IMR-90 (cell line): ENCODE measurements around the gene PPP6R3. TPM values are rescaled to one million over a fixed set of nuclear protein-coding genes. Genes with fewer than 3 reads are reported as not detected.
A peak's percentile ranks its signal among the peaks of the same experiment; 100 is the strongest.

Experiments
- ATAC-seq: fragments of 200-7000 bp; cut with Tn5 transposase; 2 replicates; pipeline ENCODE4 v1.9.1; 2020; ENCODE audit warnings: low read depth, mild to moderate bottlenecking, moderate library complexity
- BruUV-seq: library from RNA; stranded (reverse); fragments of 400-500 nt; replicated peaks from 2 replicates; lab custom pipeline; 2021; lab: Mats Ljungman, UMichigan
- CTCF ChIA-PET: fragments of 300-600 bp; formaldehyde crosslinking; extraction: SDS; loops from one replicate; lab custom pipeline; 2021; ENCODE audit warnings: antibody characterized with exemption; lab: Yijun Ruan, JAX
- POLR2A ChIA-PET: fragments of 300-600 bp; sonication (Branson Sonifier 250); formaldehyde crosslinking; loops from one replicate; lab custom pipeline; 2022; ENCODE audit warnings: antibody characterized with exemption; ENCODE audit not compliant: unreplicated experiment; lab: Charles Lee
- DNase-seq: peaks from one replicate; pipeline ENCODE4 v3.0.0; 2013
- H2AFZ ChIP-seq: replicated peaks from 2 replicates; pipeline ENCODE3; 2013; ENCODE audit warnings: low read length, mild to moderate bottlenecking; ENCODE audit not compliant: poor library complexity
- H2AK5ac ChIP-seq: 2 replicates; pipeline ENCODE4 v1.6.1; 2013; ENCODE audit warnings: low read depth, low read length, inconsistent platforms
- H2AK9ac ChIP-seq: replicated peaks from 2 replicates; pipeline ENCODE3; 2013; ENCODE audit warnings: mild to moderate bottlenecking, low read depth, low read length, moderate library complexity; ENCODE audit not compliant: poor library complexity
- H2BK120ac ChIP-seq: 2 replicates; pipeline ENCODE4 v1.6.1; 2013; ENCODE audit warnings: low read depth, low read length, inconsistent platforms
- H2BK15ac ChIP-seq: 3 replicates; pipeline ENCODE4 v1.6.1; 2013; ENCODE audit warnings: low read depth, low read length, inconsistent platforms
- H2BK20ac ChIP-seq: 2 replicates; pipeline ENCODE4 v1.6.1; 2013; ENCODE audit warnings: low read depth, mild to moderate bottlenecking, inconsistent platforms, low read length, moderate library complexity
- H2BK5ac ChIP-seq: 2 replicates; pipeline ENCODE4 v1.6.1; 2013; ENCODE audit warnings: mild to moderate bottlenecking, low read depth, low read length, inconsistent platforms; ENCODE audit not compliant: poor library complexity, severe bottlenecking
- H3K14ac ChIP-seq: replicated peaks from 2 replicates; pipeline ENCODE4 v1.6.1; 2013; ENCODE audit warnings: low read depth, low read length, inconsistent platforms
- H3K18ac ChIP-seq: 2 replicates; pipeline ENCODE4 v1.6.1; 2013; ENCODE audit warnings: low read depth, low read length, control low read depth
- H3K23ac ChIP-seq: 2 replicates; pipeline ENCODE4 v1.6.1; 2013; ENCODE audit warnings: low read depth, low read length, inconsistent platforms
- H3K27ac ChIP-seq: 2 replicates; pipeline ENCODE4 v1.5.1; 2013; ENCODE audit warnings: mild to moderate bottlenecking, control low read depth, low read length; ENCODE audit not compliant: insufficient read depth
- H3K27me3 ChIP-seq: 2 replicates; pipeline ENCODE4 v1.6.1; 2013; ENCODE audit warnings: low read length; ENCODE audit not compliant: control insufficient read depth, insufficient read depth
- H3K36me3 ChIP-seq: 2 replicates; pipeline ENCODE4 v1.6.1; 2013; ENCODE audit warnings: low read length, mixed read lengths; ENCODE audit not compliant: control insufficient read depth, insufficient read depth
- H3K4ac ChIP-seq: 2 replicates; pipeline ENCODE4 v1.6.1; 2013; ENCODE audit warnings: low read depth, low read length, inconsistent platforms
- H3K4me1 ChIP-seq: 2 replicates; pipeline ENCODE4 v1.6.1; 2013; ENCODE audit warnings: low read length, mixed read lengths; ENCODE audit not compliant: control insufficient read depth, insufficient read depth
- H3K4me2 ChIP-seq: 2 replicates; pipeline ENCODE4 v1.6.1; 2013; ENCODE audit warnings: low read depth, mild to moderate bottlenecking, control low read depth, low read length, moderate library complexity
- H3K4me3 ChIP-seq: 2 replicates; pipeline ENCODE4 v1.5.1; 2013; ENCODE audit warnings: low read depth, mild to moderate bottlenecking, control low read depth, low read length, moderate library complexity; ENCODE audit not compliant: insufficient read depth
- H3K56ac ChIP-seq: 2 replicates; pipeline ENCODE4 v1.6.1; 2013; ENCODE audit warnings: low read length, inconsistent platforms; ENCODE audit not compliant: insufficient read depth; ENCODE audit errors: extremely low read depth
- H3K79me1 ChIP-seq, 2 experiments: 2 replicates each; pipeline ENCODE4 v1.6.1; 2013; ENCODE audit warnings: low read length in 2 of 2, inconsistent platforms in 1 of 2, low read depth in 1 of 2
- H3K9ac ChIP-seq: 2 replicates; pipeline ENCODE4 v1.6.1; 2013; ENCODE audit warnings: low read depth, low read length, control low read depth
- H3K9me1 ChIP-seq: 2 replicates; pipeline ENCODE4 v1.6.1; 2013; ENCODE audit warnings: low read length, inconsistent platforms; ENCODE audit not compliant: insufficient read depth
- H3K9me3 ChIP-seq: 2 replicates; pipeline ENCODE4 v1.6.1; 2013; ENCODE audit warnings: low read length; ENCODE audit not compliant: control insufficient read depth, insufficient read depth
- H4K20me1 ChIP-seq: 2 replicates; pipeline ENCODE4 v1.6.1; 2013; ENCODE audit warnings: low read length, inconsistent platforms; ENCODE audit not compliant: insufficient read depth
- H4K5ac ChIP-seq: 2 replicates; pipeline ENCODE4 v1.6.1; 2013; ENCODE audit warnings: mild to moderate bottlenecking, low read depth, low read length, control low read depth
- H4K8ac ChIP-seq, 2 experiments: 2 replicates each; pipeline ENCODE4 v1.6.1; 2013; ENCODE audit warnings: low read depth in 2 of 2, low read length in 2 of 2, control low read depth in 1 of 2, inconsistent platforms in 1 of 2
- H4K91ac ChIP-seq: 2 replicates; pipeline ENCODE4 v1.6.1; 2013; ENCODE audit warnings: low read depth, low read length, inconsistent platforms; ENCODE audit not compliant: insufficient read depth
- CEBPB ChIP-seq: IDR thresholded peaks from 2 replicates; pipeline ENCODE4 v1.6.1; 2012; ENCODE audit warnings: low read depth, low read length, improper control_type of control experiment
- CHD1 ChIP-seq: IDR thresholded peaks from 2 replicates; pipeline ENCODE4 v1.6.1; 2012; ENCODE audit warnings: low read depth, low read length, improper control_type of control experiment
- CTCF ChIP-seq: conservative IDR thresholded peaks from 2 replicates; pipeline ENCODE4 v1.5.1; 2012; ENCODE audit warnings: mild to moderate bottlenecking, low read depth, low read length, improper control_type of control experiment
- FOS ChIP-seq: fragments of 150-350 bp; IDR thresholded peaks from 2 replicates; pipeline ENCODE4 v1.6.1; 2016; ENCODE audit warnings: low read depth, low read length
- MAFK ChIP-seq: IDR thresholded peaks from 2 replicates; pipeline ENCODE4 v1.6.1; 2012; ENCODE audit warnings: low read depth, low read length, improper control_type of control experiment
- MAZ ChIP-seq: IDR thresholded peaks from 2 replicates; pipeline ENCODE4 v1.6.1; 2012; ENCODE audit warnings: low read depth, mild to moderate bottlenecking, low read length, improper control_type of control experiment, moderate library complexity, borderline replicate concordance
- MXI1 ChIP-seq: IDR thresholded peaks from 2 replicates; pipeline ENCODE4 v1.6.1; 2012; ENCODE audit warnings: low read depth, mild to moderate bottlenecking, low read length, moderate library complexity, borderline replicate concordance
- NFE2L2 ChIP-seq: fragments of 150-350 bp; IDR thresholded peaks from 2 replicates; pipeline ENCODE4 v1.6.1; 2016; ENCODE audit warnings: low read depth, mild to moderate bottlenecking, low read length
- POLR2A ChIP-seq: IDR thresholded peaks from 2 replicates; pipeline ENCODE4 v1.6.1; 2012; ENCODE audit warnings: mild to moderate bottlenecking, low read depth, low read length
- RAD21 ChIP-seq: IDR thresholded peaks from 2 replicates; pipeline ENCODE4 v1.6.1; 2012; ENCODE audit warnings: low read length, improper control_type of control experiment
- RCOR1 ChIP-seq: IDR thresholded peaks from 2 replicates; pipeline ENCODE4 v1.6.1; 2012; ENCODE audit warnings: mild to moderate bottlenecking, low read length, improper control_type of control experiment; ENCODE audit not compliant: insufficient replicate concordance
- RFX5 ChIP-seq: IDR thresholded peaks from 2 replicates; pipeline ENCODE4 v1.8.0; 2012; ENCODE audit warnings: low read depth, mild to moderate bottlenecking, low read length, moderate library complexity
- SMC3 ChIP-seq: fragments of 150-350 bp; IDR thresholded peaks from 2 replicates; pipeline ENCODE4 v1.6.1; 2016; ENCODE audit warnings: low read depth, mild to moderate bottlenecking, antibody characterized with exemption, low read length, moderate library complexity
- WGBS, 2 experiments: methylation state at CpG; one replicate each; pipeline versions ENCODE4 v1.1.5 to v1.1.7; 2013; ENCODE audit warnings: missing lambda C conversion rate in 2 of 2; ENCODE audit not compliant: insufficient read length in 1 of 2; ENCODE audit errors: extremely low coverage in 2 of 2; 5-methylcytosine and 5-hydroxymethylcytosine counted together
- dilution Hi-C: fragments of 300-500 bp; cut with HindIII; formaldehyde crosslinking; loops from one replicate; pipeline ENCODE4 v1.14.3; 2018; ENCODE audit warnings: low sequenced_read_pairs; ENCODE audit not compliant: unreplicated experiment
- in situ Hi-C: fragments of 300-500 bp; cut with MboI; formaldehyde crosslinking; loops from 3 replicates; pipeline ENCODE4 v1.14.3; 2019; ENCODE audit warnings: low sequenced_read_pairs, inconsistent platforms, mixed read lengths
- intact Hi-C: fragments of 100-400 bp; cut with micrococcal nuclease; formaldehyde crosslinking; loops from 2 replicates; pipeline ENCODE4 v1.10.0; 2022
- polyA plus RNA-seq, 3 experiments: library from polyadenylated mRNA; depleted of rRNA; stranded (reverse); fragments of >200 nt; gene quantifications; 2 replicates each; pipeline ENCODE4 v1.2.3, GENCODE V29; 2012; ENCODE audit warnings: low replicate concordance in 1 of 3
- total RNA-seq: library from RNA; depleted of rRNA; stranded (reverse); fragments of >200 nt; gene quantifications from 2 replicates; pipeline ENCODE4 v1.2.3, GENCODE V29; 2012
- TF ChIP-seq, protein P1 (sequence below): fragments of 150-350 bp; IDR thresholded peaks from 2 replicates; pipeline ENCODE4 v1.6.1; 2017; ENCODE audit warnings: mild to moderate bottlenecking, antibody characterized with exemption, low read length, low read depth
- TF ChIP-seq, protein P2 (sequence below): fragments of 150-350 bp; IDR thresholded peaks from 2 replicates; pipeline ENCODE4 v1.6.1; 2016; ENCODE audit warnings: low read depth, mild to moderate bottlenecking, low read length, moderate library complexity, borderline replicate concordance

Gene PPP6R3
- total and polyA plus RNA-seq, 2 of the 4 experiments (the other 2 are of a cell fraction): 29.0 to 123 TPM

GRCh38 chr11:68437927-68438657 is 22.5 kb upstream of the PPP6R3 start:
- Histone ChIP-seq H3K9me3 (no peaks in the 10 kb centered on the region), H3K27ac (no peak overlapping the region), H3K4me3 (no peak overlapping the region), H3K56ac (no peak overlapping the region), H4K91ac (no peak overlapping the region), H3K23ac (no peak overlapping the region), H3K9ac (no peak overlapping the region), H3K4ac (no peak overlapping the region), H2AK9ac (peak overlapping the region; percentile 2), H4K8ac (peak overlapping the region; percentile 28 to 99; a peak in 3 of 4 replicates), H3K4me1 (peaks cover 20% of the 10 kb centered on the region), H3K79me1 (0 out of 4 replicates have a peak, but pooled peaks cover 0 to 2% of the 10 kb centered on the region in 2 experiments), H2AK5ac (no peak overlapping the region), H2BK5ac (peak overlapping the region; percentile 37), H3K27me3 (no peaks in the 10 kb centered on the region), H4K5ac (no peak overlapping the region), H3K4me2 (no peak overlapping the region), H2AFZ (no peak overlapping the region), H4K20me1 (0 out of 2 replicates have a peak, but pooled peaks cover 3% of the 10 kb centered on the region), H3K14ac (no peak overlapping the region), H2BK120ac (peak overlapping the region; percentile 3; the same call in 1 of the 2 replicates), H3K9me1 (peaks cover 19% of the 10 kb centered on the region; the same call in 1 of the 2 replicates), H2BK20ac (no peak overlapping the region), H3K18ac (no peak overlapping the region), H2BK15ac (no peak overlapping the region), H3K36me3 (peaks cover 39% of the 10 kb centered on the region)
- DNase-seq (no peak), ATAC-seq (no peak)
- 96% methylated on average over 10 of the region's 34 CpGs; no CpG with 5 or more reads in 1 of the 2 experiments for WGBS, 2 experiments
- no TSS peak for BruUV-seq
- dilution Hi-C loops (no loop called here), in situ Hi-C loops (no loop called here), intact Hi-C loops (no loop called here)
- ChIA-PET CTCF (no interaction called here), POLR2A (interaction anchor here (0.6 kb wide), 1 partner anchor 84 kb away, joined by 8 read pairs; no protein-coding TSS in a partner anchor)
- TF ChIP-seq NFE2L2: no peak
- TF ChIP-seq MAFK: no peak
- TF ChIP-seq CHD1: no peak
- TF ChIP-seq CEBPB: no peak
- no peak for TF ChIP-seq RFX5
- TF ChIP-seq SMC3: no peak
- TF ChIP-seq, protein P1, sequence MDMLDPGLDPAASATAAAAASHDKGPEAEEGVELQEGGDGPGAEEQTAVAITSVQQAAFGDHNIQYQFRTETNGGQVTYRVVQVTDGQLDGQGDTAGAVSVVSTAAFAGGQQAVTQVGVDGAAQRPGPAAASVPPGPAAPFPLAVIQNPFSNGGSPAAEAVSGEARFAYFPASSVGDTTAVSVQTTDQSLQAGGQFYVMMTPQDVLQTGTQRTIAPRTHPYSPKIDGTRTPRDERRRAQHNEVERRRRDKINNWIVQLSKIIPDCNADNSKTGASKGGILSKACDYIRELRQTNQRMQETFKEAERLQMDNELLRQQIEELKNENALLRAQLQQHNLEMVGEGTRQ: no peak
- TF ChIP-seq MAZ: no peak
- no peak for TF ChIP-seq RAD21
- no peak for TF ChIP-seq MXI1
- no peak for TF ChIP-seq POLR2A
- TF ChIP-seq FOS: no peak
- TF ChIP-seq RCOR1: no peak
- TF ChIP-seq, protein P2, sequence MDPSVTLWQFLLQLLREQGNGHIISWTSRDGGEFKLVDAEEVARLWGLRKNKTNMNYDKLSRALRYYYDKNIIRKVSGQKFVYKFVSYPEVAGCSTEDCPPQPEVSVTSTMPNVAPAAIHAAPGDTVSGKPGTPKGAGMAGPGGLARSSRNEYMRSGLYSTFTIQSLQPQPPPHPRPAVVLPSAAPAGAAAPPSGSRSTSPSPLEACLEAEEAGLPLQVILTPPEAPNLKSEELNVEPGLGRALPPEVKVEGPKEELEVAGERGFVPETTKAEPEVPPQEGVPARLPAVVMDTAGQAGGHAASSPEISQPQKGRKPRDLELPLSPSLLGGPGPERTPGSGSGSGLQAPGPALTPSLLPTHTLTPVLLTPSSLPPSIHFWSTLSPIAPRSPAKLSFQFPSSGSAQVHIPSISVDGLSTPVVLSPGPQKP: no peak
- no peak for TF ChIP-seq CTCF
